ENCODE results near the gene NPLOC4. TPM values are rescaled to one million over a fixed set of nuclear protein-coding genes. Genes with fewer than 3 reads are reported as not detected.
"Not testable (repeated sequence)": the region's sequence is repeated elsewhere in the genome, so short reads cannot be mapped to it uniquely, and the experiment has no call there.

Gene NPLOC4
- total RNA-seq, 1 donor = 63.8 TPM

- DNase-seq (ENCODE audit: low read depth in 2 of 3, low spot score in 2 of 3) = no peak
Observed at GRCh38 chr17:81641825-81642489, 5.0 kb upstream of the NPLOC4 start.

GRCh38 chr17:81640011-81640410 lies 3.1 kb upstream of the NPLOC4 start:
- no peak for DNase-seq (ENCODE audit: low read depth in 2 of 3, low spot score in 2 of 3)

DNA sequence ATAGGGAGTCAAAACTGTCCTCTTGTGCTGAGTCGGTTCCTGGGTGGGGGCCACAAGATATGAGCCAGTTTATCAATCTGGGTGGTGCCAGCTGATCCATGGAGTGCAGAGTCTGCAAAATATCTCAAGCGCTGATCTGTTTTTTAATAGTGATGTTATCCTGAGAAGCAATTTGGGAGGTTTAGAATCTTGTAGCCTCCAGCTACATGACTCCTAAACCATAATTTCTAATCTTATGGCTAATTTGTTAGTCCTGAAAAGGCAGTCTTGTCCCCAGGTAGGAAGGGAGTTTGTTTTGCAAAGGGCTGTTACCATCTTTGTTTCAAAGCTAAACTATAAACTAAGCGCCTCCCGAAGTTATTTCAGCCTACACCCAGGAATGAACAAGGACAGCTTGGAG lies 1.8 kb upstream of the NPLOC4 start:
- DNase-seq (ENCODE audit: low read depth in 2 of 3, low spot score in 2 of 3) = no peak

DNA sequence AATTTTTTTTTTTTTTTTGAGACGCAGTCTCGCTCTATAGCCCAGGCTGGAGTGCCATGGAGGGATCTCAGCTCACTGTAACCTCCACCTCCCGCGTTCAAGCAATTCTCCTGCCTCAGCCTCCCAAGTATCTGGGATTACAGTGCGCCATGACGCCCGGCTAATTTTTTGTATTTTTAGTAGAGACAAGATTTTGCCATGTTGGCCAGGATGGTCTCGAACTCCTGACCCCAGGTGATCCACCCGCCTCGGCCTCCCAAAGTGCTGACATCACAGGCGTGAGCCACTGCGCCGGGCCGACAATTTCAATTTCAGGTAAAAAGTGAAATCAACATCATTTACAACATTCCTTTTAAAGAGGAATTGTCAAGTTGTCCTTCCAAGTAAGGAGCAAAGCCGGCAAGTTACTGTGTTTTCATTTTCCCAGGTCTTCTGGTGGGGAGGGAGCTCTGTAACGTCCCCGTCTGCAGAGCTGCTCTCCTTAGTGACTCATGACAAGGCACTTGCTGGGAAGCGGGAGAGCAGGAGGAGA lies 873 bp downstream of the NPLOC4 start:
- DNase-seq (ENCODE audit: low read depth in 2 of 3, low spot score in 2 of 3) = peak in 1 of 3 donors; percentile 22

DNA sequence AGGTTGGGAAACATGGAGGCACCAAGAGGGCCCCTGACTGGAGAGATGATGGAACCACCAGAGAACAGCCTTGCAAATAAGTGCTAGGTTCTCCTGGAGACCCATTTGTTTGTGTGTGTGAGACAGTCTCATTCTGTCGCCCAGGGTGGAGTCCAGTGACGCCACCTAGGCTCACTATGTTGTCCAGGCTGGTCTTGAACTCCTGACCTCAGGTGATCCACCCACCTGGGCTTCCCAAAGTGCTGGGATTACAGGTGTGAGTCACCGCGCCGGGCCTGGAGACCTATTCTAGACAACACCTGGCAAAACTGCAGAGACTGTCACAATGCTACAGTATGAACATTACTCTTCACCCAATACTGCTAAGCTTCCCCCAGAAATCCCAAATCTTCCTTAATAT lies 1.5 kb downstream of the NPLOC4 start:
- DNase-seq (ENCODE audit: low read depth in 2 of 3, low spot score in 2 of 3) = no peak

GRCh38 chr17:81631482-81631881 lies 5.4 kb downstream of the NPLOC4 start:
- no peak for DNase-seq (ENCODE audit: low read depth in 2 of 3, low spot score in 2 of 3)

- no peak for DNase-seq (ENCODE audit: low read depth in 2 of 3, low spot score in 2 of 3)
Observed at GRCh38 chr17:81630274-81630673, 6.6 kb downstream of the NPLOC4 start.

GRCh38 chr17:81621494-81622130 lies 15.3 kb downstream of the NPLOC4 start:
- DNase-seq (ENCODE audit: low read depth in 2 of 3, low spot score in 2 of 3) = no peak

- DNase-seq (ENCODE audit: low read depth in 2 of 3, low spot score in 2 of 3) = not testable (repeated sequence)
Observed at GRCh38 chr17:81618307-81618706, 18.6 kb downstream of the NPLOC4 start.

DNA sequence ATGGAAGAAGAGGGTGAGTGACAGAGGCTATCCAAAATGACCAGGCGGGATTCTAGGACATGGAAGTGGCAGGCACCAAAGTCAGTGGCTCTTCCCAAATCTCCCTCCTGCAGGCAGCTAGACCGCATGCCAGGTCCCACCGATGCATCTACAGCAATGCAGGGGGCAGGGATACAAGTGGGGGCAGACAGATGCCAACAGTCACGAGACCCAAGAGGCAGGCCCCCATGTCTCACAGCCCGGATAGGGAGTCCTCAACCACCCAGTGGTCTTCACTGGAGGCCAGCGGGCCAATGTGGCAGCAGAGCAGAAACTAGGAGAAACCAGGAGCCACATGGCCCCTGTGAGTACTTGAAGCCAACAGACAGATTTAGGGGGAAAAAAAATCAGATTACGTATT lies 20.0 kb downstream of the NPLOC4 start:
- DNase-seq (ENCODE audit: low read depth in 2 of 3, low spot score in 2 of 3) = no peak

DNA sequence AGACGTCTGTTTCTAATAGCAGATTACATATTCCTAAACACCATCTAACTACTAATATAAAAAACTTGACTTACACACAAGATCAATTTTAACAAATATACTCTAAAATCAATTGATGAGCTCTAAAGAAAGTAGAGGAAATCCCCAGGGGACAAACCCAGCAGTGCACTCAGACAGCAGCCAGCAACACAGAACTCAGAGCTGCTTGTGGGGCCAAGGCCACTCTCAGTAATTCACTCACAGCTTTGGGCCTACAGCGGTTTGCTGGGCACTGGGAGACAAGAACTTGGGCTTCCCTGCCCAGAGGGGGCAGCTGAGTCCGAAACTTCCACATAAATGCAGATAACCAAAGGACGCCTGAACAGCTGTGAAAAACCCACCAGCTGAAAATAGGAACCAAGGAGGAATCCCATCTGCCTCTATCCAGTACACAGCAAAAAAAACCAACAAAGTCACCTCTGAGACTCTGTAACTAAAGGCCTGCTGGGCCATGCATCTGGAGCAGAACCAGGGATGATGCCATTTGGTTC lies 21.4 kb downstream of the NPLOC4 start:
- DNase-seq (ENCODE audit: low read depth in 2 of 3, low spot score in 2 of 3) = no peak

GRCh38 chr17:81612172-81612970 lies 24.5 kb downstream of the NPLOC4 start:
- no peak for DNase-seq (ENCODE audit: low read depth in 2 of 3, low spot score in 2 of 3)

DNA sequence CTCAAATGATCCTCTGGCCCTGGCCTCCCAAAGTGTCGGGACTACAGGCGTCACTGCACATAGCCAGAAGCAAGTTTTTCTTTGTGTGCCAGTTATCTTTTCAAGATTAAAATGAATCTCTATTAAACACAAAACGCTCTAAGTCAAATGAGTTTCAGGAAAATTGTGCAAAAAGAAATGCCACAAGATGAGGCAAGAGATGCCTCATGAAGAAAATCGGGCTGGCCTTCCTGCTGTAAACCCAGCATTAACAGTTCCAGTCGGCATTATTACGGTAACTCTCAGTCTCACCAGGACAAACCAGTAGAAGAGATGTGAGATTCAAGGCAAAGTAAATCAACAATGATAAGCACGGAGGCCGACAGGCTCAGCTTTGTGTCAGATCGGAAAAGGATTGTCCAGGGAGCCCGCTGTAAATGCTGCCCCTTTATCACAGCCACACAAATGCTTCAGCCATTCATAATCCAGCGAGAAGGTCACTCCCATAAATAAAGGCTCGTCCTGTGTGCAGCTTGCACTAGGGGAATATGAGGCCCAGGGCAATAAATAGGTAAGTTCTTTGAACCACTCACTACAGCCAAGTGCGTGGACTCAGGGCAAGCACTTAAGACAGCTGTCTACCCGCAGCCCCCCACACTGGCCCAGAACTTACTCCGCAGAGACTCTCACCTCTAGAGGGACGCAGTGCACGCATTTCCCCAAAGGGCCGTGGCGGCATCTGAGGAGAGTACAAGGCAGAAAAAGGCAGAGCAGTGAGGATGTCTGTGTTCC lies 27.2 kb downstream of the NPLOC4 start:
- DNase-seq (ENCODE audit: low read depth in 2 of 3, low spot score in 2 of 3) = no peak

GRCh38 chr17:81608605-81609004 lies 28.3 kb downstream of the NPLOC4 start:
- DNase-seq (ENCODE audit: low read depth in 2 of 3, low spot score in 2 of 3) = no peak

DNA sequence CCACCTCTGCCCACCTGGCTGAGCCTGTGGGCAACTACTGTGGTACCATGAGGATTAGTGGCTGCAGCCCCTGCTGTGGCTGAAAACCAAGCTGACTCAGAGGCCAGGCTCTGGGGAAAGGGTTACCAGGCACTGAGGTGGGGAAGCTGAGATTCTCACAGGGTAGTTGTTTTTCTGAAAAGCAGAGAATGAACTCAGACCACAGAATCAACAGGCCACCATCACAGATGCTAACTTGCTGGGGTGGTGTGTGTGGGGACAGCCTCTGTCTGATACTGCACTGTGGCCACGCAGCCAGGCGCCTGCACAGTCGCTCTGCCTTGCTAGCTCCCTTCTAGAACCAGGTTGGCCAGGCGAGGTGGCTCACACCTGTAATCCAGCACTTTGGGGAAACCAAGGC lies 28.8 kb downstream of the NPLOC4 start:
- DNase-seq (ENCODE audit: low read depth in 2 of 3, low spot score in 2 of 3) = no peak

- DNase-seq (ENCODE audit: low read depth in 2 of 3, low spot score in 2 of 3) = no peak
Observed at GRCh38 chr17:81607431-81607830, 29.5 kb downstream of the NPLOC4 start.

DNA sequence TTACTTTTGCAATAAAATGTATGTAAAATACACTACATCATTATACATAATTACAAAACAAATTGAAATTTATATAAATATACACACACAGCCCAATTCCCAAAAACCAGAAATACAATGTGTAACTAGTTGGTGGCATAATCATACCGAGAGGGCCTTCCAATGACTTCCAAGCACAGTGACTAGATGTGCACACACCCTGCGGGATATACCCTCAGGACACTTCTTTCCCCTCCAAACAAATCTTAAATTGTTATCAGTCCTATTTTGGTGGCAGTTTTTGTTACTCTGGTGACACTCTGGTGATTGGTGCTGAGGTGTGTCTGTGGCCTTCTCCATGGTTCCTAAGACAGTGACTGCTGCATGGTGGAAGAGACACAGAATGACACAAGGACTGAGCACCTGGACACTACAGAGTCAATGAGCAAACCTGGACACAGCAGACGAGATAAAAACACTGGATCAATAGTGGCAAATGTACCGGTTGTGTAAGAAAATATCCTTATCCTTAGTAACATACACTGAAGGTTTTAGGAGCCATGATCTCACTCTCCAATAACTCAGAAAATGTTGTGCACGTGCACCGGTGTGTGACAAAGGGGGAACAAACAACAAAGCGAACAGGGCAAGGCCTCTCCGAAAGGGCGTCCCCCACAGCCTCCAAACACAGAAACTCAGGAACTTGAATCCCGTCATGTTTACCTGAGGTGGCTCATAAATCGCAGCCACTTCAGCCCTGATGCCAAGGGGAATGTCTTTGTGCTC lies 32.9 kb downstream of the NPLOC4 start:
- DNase-seq (ENCODE audit: low read depth in 2 of 3, low spot score in 2 of 3) = no peak

GRCh38 chr17:81601525-81602120 lies 35.3 kb downstream of the NPLOC4 start:
- DNase-seq (ENCODE audit: low read depth in 2 of 3, low spot score in 2 of 3) = peak; percentile 31 to 83 (median 55)

DNA sequence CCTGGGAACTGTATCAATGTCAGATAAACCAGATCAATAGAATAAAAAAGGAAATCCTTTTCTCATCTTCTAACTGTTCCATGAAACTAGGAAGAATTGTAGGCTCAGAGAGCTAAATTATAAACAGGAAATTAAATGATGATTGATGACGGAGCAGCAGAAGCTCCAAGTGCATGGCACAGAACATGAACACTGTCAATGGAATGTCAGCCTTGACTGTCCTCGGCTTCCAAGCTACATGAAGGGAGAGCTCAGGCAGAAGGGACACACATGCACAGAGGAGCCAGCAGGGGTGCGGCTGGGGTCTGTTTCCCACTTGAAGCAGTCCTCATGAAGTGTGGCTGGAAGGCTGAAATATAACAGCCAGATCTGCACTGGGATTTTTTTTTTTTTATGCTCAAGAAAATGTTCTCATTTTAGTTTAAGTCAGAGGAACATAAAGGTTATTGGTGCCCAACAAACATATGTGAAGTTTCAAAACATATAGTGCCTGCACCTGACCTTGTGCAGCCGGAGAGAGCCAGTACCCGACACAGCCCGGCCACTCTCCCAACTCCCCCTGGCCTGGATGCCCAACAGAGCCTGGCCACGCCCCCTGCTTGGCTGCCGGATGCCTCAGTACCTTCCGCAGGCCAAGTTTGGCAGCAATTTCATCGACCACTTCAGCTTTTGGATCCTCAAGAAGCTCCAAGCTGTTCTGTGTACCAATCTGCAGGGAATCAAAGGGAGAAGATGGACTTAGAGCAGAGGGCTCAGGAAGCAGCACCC lies 37.0 kb downstream of the NPLOC4 start:
- DNase-seq (ENCODE audit: low read depth in 2 of 3, low spot score in 2 of 3) = no peak

Measured in hematopoietic multipotent progenitor cell (in vitro differentiated cells).